GM03348 (cell line): Measurements from ENCODE around the gene ZDHHC14.

Experiments used
- DNase-seq: peaks from one replicate; pipeline ENCODE4 v3.0.0; 2012; ENCODE audit warnings: low spot score

ZDHHC14 gene

DNA sequence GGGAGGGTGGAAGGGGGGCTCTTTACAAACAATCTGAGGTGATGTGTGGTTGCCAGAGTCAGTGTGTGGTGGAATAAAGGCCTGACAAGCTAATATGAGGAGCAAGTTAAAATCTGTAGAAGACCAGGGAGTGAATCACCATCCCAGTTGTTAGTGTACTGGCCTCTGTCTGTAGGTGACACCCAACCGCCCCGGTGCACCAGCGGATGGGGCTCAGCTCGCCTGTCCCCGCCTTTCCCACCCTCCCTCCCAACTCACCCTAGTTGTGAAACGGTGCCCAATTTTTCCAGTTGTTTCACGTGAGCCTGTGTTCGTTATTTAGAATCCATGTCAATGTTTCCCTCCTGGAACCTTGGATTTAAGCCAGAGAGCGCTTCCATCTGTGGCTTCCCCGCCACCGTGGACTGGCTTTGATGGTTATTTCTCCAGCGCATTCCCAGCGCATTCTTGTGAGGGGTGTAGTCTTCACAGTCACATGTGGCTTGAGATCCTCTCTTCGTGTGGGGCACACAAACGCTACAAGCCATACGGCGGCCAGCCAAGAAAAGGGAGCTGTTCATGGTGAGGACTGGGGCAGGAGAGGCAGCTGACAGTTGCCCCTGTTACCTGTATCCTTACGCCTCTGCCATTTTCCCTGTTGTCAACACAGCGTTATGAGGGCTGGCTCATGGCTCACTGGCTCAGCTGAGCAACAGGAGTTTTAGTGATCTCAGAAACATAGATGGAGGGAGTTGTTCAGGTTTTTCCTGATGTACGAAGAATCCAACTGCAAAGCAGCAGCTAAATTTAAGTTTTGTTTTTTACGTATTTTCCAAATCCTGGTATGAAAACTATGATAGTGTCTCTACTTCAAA lies 137.6 kb downstream of the ZDHHC14 start:
- DNase-seq, result peak; percentile 81

DNA sequence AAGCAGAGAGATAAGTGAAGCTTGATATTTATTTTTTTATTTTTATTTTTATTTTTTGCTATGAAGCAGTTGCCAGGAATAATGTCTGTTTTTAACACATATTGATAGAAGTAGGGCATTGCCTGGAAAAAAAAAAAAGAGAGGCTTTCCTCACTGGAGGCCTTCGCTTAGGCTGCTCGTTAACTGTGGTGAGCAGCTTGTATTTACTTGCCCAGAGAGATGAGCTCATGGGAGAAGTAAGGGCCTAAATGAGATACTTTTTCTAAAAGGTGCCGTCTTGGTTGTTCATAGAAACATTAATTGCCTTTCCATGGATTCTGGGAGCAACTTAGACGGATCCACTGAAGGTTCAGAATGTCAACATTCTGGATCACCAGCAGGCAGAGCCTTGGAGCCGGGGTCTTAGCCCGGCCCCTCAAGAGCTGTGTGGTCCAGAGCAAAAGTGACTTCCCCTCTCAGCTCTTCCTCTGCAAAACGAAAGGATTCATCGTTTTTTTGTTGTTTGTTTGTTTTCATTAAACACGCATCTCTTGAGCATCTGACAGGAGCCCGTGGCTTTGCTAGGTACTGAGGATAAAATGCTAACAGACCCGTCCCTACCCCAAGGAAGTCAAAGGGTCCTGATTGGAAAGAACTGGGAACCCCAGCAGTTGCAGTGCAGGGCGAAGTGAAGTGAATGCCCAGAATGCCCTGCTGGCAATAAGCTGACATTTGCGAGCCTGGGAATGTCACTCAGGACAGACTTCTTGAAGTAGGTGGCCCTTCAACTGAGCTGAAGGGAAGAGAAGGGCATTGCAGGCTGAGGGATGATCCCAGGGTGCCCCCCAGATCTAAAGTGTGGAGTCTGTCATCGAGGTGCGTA lies 138.5 kb downstream of the ZDHHC14 start:
- DNase-seq, result no peak

GRCh38 chr6:157520117-157520406 lies 139.1 kb downstream of the ZDHHC14 start:
- no peak for DNase-seq

DNA sequence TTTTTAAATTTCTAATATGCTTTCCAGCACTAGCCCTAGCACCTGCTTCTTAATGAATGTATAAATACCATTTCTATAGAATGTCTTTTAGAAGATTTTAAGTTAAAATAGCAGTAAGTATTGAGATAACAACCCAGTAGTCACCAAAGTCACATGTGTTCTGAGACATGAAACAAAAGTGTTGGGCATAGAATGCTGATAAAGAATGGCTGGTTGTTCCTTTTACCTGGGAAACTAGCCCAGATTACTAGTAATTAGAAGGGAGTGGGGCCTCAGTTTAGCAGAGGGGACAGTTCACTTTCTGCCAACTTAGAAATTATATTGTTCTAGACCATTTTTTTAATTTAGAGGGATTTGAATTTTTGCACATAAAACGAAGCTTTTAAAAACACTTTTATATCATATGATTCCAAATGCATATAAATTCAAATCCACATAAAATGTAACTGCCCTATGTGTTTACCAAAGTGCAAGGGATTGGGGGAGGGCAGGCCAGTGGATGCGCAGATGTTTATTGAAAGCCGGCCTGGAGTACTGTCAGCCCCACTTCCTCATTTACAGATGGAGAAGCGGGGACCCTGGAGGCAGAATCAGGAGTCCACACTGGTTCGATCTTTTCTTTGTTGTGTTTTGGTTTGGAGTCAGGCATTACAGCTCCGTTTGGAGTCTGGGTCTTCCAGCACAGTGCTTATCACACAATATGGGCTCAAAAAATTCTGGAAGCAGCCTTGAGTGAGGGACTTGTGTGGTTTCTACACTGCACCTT lies 139.8 kb downstream of the ZDHHC14 start:
- no peak for DNase-seq

DNA sequence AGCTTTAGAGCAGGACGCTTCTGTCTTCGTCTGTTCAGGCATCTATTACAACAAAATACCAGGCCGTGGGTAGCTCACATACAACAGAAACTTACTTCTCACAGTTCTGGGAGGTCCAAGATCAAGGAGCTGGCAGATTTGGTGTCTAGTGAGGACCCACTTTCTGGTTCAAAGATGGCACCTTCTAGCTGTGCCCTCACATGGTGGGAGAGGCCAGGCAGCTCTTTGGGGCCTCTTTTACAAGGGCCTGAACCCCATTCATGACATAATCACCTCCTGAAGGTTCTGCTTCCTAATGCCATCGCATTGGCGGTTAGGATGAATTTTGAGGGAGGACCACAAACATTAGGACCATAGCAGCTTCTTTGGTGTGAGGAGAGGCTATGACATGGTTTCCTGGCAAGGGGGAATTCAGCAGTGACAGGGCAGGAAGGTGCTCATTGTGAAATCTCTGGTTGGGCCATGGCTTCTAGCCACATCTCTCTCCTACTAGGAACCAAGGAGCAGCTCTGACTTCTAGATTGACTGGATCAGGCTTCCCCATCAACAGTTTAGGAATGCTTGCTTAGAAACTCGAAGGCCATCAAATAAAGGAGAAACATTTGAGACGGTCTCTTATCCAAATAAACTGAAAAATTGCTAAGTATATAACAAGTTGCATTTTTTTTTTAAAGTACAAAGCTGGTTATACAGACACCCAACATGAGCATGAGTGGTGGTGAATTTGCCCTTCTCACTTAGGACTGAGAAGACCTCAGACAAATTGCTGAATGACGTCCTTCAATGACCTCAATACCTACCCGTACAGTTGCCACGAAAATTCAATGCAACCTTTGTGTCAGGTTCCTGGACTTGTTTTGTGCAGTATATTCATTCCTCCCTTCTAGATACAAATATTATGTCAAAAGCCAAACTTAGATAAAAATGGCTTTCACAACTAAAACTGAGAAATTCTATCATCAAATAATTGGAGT lies 140.7 kb downstream of the ZDHHC14 start:
- DNase-seq, result no peak

DNA sequence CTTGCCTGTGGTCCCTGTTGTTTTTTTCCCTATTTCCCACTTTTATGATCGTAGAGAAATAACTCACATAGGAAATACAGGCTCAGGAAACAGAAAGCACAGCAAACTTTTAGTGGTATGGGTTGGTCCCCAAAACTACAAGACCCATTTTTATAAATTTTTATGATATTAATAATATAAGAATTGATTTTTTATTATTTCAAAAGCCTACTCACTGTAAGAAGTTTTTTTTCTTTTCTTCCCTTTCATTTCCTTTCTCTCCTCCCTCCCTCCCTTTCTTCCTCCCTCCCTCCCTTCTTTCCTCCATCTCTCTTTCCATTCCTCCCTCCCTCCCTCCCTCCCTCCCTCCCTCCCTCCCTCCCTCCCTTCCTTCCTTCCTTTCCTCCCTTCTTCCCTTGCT lies 141.5 kb downstream of the ZDHHC14 start:
- DNase-seq, result no peak

DNA sequence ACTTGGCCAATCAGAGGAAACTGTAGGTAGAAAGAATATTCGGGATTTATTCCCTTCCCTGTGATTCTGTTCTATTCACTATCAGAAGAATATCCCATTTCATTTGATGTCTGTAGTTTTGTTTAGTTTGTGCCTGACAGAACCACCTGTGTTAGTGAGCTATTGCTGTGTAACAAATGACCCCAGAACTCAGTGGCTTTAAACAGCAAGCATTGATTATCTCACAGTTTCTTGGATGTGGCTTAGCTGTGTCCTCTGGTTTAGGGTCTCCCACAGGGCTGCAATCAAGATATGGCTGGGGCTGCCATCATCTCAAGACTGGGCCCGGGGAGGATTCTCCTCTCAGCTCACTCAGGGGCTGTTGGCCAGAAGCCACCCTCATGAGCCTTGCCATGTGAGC lies 143.7 kb downstream of the ZDHHC14 start:
- DNase-seq, result no peak

GRCh38 chr6:157525292-157525889 lies 144.4 kb downstream of the ZDHHC14 start:
- no peak for DNase-seq

DNA sequence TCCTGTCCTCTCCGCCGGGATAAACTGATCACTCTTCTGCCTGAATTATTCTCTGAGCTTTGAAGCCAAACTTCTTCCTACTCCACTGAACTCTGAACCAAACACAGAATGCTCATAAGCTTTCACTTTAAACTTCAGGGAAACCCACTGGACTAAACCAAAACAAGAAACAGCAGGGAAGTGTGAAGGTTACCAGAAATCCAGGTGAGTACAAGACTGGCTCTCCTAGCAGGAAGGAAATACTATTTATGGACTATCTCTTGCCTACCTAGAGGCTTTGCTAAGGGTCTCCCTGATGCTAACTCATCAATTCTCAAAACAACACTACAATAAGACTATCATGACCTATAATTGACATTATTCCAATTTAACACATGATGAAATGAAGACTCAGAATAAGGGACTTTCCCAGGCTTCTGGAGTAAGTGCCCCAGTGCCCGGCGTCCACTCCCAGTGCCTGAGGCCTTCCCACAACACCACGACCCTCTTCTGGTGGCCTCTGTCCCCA lies 145.0 kb downstream of the ZDHHC14 start:
- no peak for DNase-seq

DNA sequence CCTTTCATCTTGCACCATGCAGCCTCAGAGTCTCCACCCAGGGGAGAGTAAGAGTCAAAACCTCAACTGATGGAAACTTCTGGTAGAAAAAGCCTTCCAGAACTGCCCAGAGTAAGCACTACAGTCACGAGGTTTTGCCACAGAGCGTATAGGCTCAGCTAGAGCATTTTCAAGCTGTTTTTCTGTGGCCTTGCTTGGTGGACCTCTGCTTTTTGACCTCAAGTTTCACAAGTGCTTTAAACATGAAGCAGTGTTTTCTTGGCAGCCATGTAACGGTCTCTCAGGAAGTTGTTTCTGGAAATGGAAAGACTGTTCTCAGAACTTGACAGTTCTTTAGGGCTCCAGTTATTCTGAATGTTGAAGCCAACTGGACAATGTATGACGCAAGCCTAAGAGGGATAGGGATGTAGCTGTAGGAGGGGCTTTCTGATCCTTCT lies 146.5 kb downstream of the ZDHHC14 start:
- DNase-seq, result no peak

- peak; percentile 19 for DNase-seq
Observed at GRCh38 chr6:157528931-157529653, 148.1 kb downstream of the ZDHHC14 start.

DNA sequence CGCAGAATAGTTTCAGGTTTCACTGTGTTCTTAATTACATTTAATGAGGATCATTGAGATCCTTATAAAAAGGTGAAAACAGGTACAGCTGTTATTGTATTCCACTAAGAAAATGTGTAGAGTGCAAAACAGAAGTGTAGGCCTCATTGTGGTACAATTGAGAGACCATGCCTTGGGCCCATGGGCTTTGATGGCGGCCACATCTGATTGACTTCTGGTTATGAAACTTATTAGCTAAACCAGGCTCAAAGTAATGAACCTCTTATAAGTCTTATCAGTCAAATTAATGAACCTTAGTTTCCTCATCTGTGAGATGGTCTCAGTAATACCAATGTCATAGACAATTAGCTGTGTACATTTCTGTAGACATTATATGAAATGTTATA lies 148.7 kb downstream of the ZDHHC14 start:
- DNase-seq, result no peak

- no peak for DNase-seq
Observed at GRCh38 chr6:157530126-157530525, 149.1 kb downstream of the ZDHHC14 start.

DNA sequence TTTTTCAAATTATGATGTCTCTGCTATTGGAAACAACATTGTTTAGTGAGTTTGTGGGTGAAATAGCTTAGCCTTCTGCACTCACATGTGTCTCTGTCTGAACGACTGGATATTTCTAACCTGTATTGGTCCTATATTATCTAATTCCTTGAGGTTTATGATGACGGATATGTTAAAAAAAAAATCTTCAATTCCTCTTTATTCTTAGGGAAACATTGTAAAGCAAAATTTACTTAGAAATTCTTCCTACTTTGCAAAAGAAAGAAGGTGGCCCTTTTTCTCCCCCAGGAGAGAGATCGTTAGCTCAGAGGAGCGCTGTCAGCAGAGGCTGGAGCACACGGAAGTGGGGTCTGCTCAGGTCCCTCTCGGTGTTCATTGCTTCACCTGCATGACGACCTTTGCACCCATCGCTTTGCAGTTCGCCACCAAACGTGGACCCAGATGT lies 149.8 kb downstream of the ZDHHC14 start:
- DNase-seq, result no peak

GRCh38 chr6:157531169-157531985 lies 150.4 kb downstream of the ZDHHC14 start:
- DNase-seq, result no peak

- no peak for DNase-seq
Observed at GRCh38 chr6:157531986-157532365, 151.0 kb downstream of the ZDHHC14 start.

DNA sequence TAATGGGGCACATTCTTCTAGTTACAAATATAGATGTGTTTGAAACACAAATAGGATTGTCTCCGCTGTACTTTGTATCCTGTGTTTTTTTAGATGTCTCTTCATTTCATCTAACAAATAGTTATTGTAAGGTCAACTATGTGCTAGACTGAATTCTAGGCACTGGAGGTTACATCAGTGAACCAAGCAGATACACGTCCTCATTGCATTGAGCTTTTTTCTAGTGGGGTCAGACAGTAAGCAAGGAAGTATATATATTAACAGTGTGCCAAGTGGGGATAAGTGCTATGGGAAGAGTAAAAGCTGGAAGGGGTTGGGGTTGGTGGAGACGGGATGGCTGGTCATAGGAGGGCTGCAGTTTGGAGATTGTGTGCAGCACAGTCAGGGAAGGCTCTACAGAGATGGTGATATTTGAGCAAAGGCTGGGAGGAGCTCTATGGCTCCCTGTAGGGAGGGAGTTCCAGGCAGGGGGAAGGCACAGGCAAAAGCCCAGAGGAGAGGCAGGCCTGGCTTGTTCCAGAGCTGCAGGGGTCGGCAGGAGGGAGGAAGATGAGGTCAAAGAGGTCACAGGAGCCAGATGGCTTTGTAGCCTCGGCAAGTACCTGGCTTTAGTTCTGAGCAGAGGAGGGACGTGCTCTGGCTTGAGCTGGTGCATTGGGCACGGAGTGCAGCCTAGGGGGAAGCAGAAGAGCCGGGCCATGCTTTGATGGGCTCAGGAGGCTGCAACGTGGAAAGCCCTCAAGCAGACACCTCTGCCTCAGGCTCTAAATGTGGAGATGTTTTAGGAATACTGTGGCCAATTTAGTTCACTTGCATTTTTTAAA lies 152.3 kb downstream of the ZDHHC14 start:
- DNase-seq, result no peak
